Activated naive CD4-positive, alpha-beta T cell treated with anti-CD3 and anti-CD28 coated beads, Interleukin-2, amount 10 ng/mL, durations not matched to agents 7 days and 5 days (primary cell): ENCODE results near the gene KDM5B.
"Not testable (repeated sequence)": the region's sequence is repeated elsewhere in the genome, so short reads cannot be mapped to it uniquely, and the experiment has no call there.

Source experiments
- CTCF ChIA-PET: fragments of 350-600 bp; sonication (Branson Sonifier 250); formaldehyde crosslinking; loops from one replicate; lab custom pipeline; 2021; ENCODE audit warnings: antibody characterized with exemption; lab: Charles Lee
- DNase-seq: peaks from one replicate; pipeline ENCODE4 v3.0.0-alpha.2; 2020
- H3K27ac Mint-ChIP-seq: one replicate; pipeline ENCODE4 v1.8.0; 2021; ENCODE audit warnings: mild to moderate bottlenecking, moderate library complexity, mixed read lengths
- H3K27me3 Mint-ChIP-seq: one replicate; pipeline ENCODE4 v1.8.0; 2021; ENCODE audit warnings: mild to moderate bottlenecking, mixed read lengths
- H3K36me3 Mint-ChIP-seq: one replicate; pipeline ENCODE4 v1.8.0; 2021; ENCODE audit warnings: mixed read lengths
- H3K4me1 Mint-ChIP-seq: one replicate; pipeline ENCODE4 v1.8.0; 2021; ENCODE audit warnings: mixed read lengths
- H3K4me3 Mint-ChIP-seq: one replicate; pipeline ENCODE4 v1.8.0; 2021; ENCODE audit warnings: mild to moderate bottlenecking, moderate library complexity, mixed read lengths
- H3K9me3 Mint-ChIP-seq: one replicate; pipeline ENCODE4 v1.8.0; 2021; ENCODE audit warnings: mixed read lengths

The KDM5B gene

GRCh38 chr1:202835548-202836072, 27.4 kb upstream of the KDM5B start:
- no peaks in the 10 kb centered on the region for H3K36me3 Mint-ChIP-seq
- CTCF ChIA-PET = interaction anchor here (0.7 to 2.3 kb wide), 3 partner anchors 12 to 32 kb away, joined by 3 to 11 read pairs (median 3); no protein-coding TSS in a partner anchor
- H3K27ac Mint-ChIP-seq = peak overlapping the region; percentile 11
- H3K27me3 Mint-ChIP-seq = peaks cover 10% of the 10 kb centered on the region
- H3K4me3 Mint-ChIP-seq = peak overlapping the region; percentile 38
- H3K4me1 Mint-ChIP-seq = peaks cover 60% of the 10 kb centered on the region
- H3K9me3 Mint-ChIP-seq = no peaks in the 10 kb centered on the region
- DNase-seq = peak; percentile 56

DNA sequence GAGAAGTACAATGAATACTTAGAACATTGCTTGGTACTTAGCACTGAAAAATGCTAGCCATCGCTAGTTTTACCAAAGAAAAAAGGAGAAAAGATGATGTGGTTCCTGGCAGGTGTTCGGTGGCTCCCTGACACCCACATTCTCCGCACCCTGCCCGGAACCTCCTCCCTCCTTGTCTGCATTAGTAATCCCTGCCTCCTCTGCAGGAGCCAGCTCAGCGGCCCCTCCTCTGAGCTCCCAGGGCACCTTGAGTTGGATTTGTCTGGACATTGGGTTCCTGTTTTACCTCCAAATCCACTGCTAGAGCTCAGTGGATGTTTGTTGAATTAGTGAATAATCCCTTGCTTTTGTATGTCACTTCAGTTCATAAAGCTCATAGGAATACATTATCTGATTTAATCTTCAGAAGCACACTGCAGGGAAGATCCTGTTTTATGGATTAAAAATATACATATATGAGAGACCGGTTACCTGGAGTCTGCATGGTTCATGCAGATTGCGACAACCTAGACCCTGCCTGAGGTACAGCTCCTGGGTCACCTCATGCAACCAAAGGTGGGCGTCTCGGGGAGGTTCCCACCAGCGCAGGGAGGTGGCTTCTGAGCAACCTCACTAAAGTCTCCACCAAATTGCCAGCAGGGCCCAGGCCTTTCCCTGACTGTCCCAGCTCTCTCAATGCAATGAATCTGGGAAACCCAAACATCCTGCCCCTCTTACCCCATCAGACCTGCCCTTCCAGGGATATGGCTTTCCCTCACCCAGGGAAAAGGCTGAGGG, 26.7 kb upstream of the KDM5B start:
- peaks cover 10% of the 10 kb centered on the region for H3K27me3 Mint-ChIP-seq
- no peaks in the 10 kb centered on the region for H3K9me3 Mint-ChIP-seq
- no peak for DNase-seq
- peak overlapping the region; percentile 37 for H3K27ac Mint-ChIP-seq
- peaks cover 60% of the 10 kb centered on the region for H3K4me1 Mint-ChIP-seq
- H3K36me3 Mint-ChIP-seq = no peaks in the 10 kb centered on the region
- CTCF ChIA-PET = interaction anchor here (0.7 kb wide), 1 partner anchor 13 kb away, joined by 3 read pairs; no protein-coding TSS in a partner anchor
- no peak overlapping the region for H3K4me3 Mint-ChIP-seq

- no peak for DNase-seq
- H3K36me3 Mint-ChIP-seq = no peaks in the 10 kb centered on the region
- no peak overlapping the region for H3K4me3 Mint-ChIP-seq
- no peak overlapping the region for H3K27ac Mint-ChIP-seq
- peaks cover 9% of the 10 kb centered on the region for H3K27me3 Mint-ChIP-seq
- CTCF ChIA-PET = no interaction called here
- H3K9me3 Mint-ChIP-seq = no peaks in the 10 kb centered on the region
- peaks cover 47% of the 10 kb centered on the region for H3K4me1 Mint-ChIP-seq
These were observed 23.7 kb upstream of the KDM5B start for GRCh38 chr1:202831906-202832305.

GRCh38 chr1:202829223-202829622, 21.0 kb upstream of the KDM5B start:
- peaks cover 24% of the 10 kb centered on the region for H3K27me3 Mint-ChIP-seq
- H3K4me1 Mint-ChIP-seq = peaks cover 21% of the 10 kb centered on the region
- DNase-seq, CTCF ChIA-PET, H3K4me3 Mint-ChIP-seq, H3K27ac Mint-ChIP-seq, H3K36me3 Mint-ChIP-seq, H3K9me3 Mint-ChIP-seq: not testable (repeated sequence)

- DNase-seq = no peak
- CTCF ChIA-PET = interaction anchor here (0.5 kb wide), 1 partner anchor 47 kb away, joined by 3 read pairs; no protein-coding TSS in a partner anchor
- H3K4me1 Mint-ChIP-seq = no peaks in the 10 kb centered on the region
- no peaks in the 10 kb centered on the region for H3K9me3 Mint-ChIP-seq
- H3K4me3 Mint-ChIP-seq = no peak overlapping the region
- H3K27me3 Mint-ChIP-seq = peaks cover 48% of the 10 kb centered on the region
- no peaks in the 10 kb centered on the region for H3K36me3 Mint-ChIP-seq
- no peak overlapping the region for H3K27ac Mint-ChIP-seq
These were observed 17.5 kb upstream of the KDM5B start for GRCh38 chr1:202825748-202826147.

DNA sequence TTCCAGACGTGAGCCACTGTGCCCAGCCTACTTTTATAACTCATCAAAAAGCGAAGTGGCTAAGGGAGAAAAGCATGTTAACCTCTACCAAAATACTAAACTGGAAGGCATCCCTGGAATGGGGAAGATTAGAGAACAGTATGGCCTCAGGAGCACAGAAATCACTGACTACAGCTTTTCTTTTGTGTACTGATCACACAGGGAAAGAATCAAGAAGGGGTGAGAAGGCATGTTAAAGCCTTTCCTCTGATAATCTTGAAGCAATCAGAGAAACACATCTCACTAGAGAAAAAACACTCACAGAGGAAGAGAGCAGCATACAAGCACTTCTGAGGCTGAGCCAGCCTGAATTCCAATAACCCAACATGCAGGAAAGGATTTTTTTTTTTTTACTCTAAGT, 13.2 kb upstream of the KDM5B start:
- Mint-ChIP-seq H3K36me3 (no peaks in the 10 kb centered on the region), H3K4me3 (no peak overlapping the region), H3K4me1 (no peaks in the 10 kb centered on the region), H3K27me3 (peaks cover 79% of the 10 kb centered on the region), H3K27ac (no peak overlapping the region), H3K9me3 (no peaks in the 10 kb centered on the region)
- no peak for DNase-seq
- CTCF ChIA-PET = interaction anchor here (0.7 kb wide), 1 partner anchor 395 kb away, joined by 3 read pairs; no protein-coding TSS in a partner anchor

- CTCF ChIA-PET = no interaction called here
- Mint-ChIP-seq H3K4me1 (no peaks in the 10 kb centered on the region), H3K36me3 (no peaks in the 10 kb centered on the region), H3K4me3 (no peak overlapping the region), H3K9me3 (no peaks in the 10 kb centered on the region), H3K27me3 (peaks cover 79% of the 10 kb centered on the region), H3K27ac (no peak overlapping the region)
- DNase-seq = no peak
These were observed 10.6 kb upstream of the KDM5B start for GRCh38 chr1:202818819-202819218.

DNA sequence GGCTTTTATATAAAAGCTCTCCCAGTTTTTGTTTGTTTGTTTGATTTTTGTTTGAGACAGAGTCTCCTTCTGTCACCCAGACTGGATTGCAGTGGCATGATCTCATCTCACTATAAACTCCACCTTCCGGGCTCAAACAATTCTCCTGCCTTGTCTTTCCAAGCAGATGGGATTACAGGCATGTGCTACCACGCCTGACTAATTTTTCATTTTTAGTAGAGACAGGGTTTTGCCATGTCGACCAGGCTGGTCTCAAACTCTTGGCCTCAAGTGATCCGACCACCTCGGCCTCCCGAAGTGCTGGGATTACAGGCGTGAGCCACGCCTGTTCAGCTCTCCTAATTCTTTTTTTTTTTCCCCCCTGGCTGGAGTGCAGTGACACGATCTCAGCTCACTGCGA, 6.9 kb upstream of the KDM5B start:
- Mint-ChIP-seq H3K4me3 (no peak overlapping the region), H3K9me3 (no peaks in the 10 kb centered on the region), H3K27me3 (peaks cover 82% of the 10 kb centered on the region), H3K36me3 (no peaks in the 10 kb centered on the region), H3K4me1 (peaks cover 17% of the 10 kb centered on the region), H3K27ac (no peak overlapping the region)
- DNase-seq = no peak
- CTCF ChIA-PET = no interaction called here

DNA sequence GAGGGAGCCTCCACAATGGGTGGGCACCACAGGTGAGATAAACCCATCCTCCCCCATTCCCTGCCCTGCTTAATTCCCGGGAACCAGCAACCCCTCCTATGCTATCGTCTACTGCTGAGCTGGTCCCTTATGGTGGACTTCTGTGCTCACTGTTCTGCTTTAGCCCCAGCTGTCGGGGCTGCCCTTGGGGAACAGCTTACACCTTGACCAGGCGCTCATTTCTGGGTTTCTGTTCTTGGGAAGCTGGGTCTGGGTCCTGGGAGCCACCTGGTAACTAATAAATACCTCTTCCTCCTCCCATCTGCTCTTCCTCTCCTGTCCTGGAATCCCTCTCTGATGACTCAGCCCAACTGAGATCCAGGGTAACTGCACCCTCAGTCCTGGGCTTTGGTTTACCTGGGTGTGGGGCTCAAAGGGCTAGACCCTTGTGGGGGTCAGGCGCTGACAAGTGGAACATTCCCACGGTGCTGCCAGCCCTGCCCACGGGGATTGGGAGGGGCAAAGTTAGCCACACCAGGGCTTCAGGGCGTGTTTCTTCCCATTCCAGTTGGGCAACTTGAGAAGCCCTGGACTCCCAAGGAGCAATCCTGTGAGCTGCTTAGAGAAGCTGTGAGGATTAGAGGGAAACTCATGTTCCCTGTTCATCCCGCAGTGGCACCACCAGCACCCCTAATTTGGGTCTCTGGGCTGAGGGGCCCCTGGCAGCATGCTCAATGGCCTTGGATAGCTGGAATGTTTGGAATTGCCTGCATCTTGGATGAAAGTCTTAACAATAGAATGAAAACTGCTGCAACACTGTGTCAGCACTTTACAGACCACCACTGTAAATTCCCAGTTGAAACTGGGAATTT, 4.2 kb upstream of the KDM5B start:
- H3K4me1 Mint-ChIP-seq = peaks cover 32% of the 10 kb centered on the region
- CTCF ChIA-PET = interaction anchor here (1.1 to 1.2 kb wide), 2 partner anchors 27 to 51 kb away, joined by 3 to 4 read pairs; no protein-coding TSS in a partner anchor
- H3K36me3 Mint-ChIP-seq = no peaks in the 10 kb centered on the region
- peaks cover 60% of the 10 kb centered on the region for H3K27me3 Mint-ChIP-seq
- H3K9me3 Mint-ChIP-seq = no peaks in the 10 kb centered on the region
- DNase-seq = no peak
- no peak overlapping the region for H3K27ac Mint-ChIP-seq
- H3K4me3 Mint-ChIP-seq = peak overlapping the region; percentile 39

DNA sequence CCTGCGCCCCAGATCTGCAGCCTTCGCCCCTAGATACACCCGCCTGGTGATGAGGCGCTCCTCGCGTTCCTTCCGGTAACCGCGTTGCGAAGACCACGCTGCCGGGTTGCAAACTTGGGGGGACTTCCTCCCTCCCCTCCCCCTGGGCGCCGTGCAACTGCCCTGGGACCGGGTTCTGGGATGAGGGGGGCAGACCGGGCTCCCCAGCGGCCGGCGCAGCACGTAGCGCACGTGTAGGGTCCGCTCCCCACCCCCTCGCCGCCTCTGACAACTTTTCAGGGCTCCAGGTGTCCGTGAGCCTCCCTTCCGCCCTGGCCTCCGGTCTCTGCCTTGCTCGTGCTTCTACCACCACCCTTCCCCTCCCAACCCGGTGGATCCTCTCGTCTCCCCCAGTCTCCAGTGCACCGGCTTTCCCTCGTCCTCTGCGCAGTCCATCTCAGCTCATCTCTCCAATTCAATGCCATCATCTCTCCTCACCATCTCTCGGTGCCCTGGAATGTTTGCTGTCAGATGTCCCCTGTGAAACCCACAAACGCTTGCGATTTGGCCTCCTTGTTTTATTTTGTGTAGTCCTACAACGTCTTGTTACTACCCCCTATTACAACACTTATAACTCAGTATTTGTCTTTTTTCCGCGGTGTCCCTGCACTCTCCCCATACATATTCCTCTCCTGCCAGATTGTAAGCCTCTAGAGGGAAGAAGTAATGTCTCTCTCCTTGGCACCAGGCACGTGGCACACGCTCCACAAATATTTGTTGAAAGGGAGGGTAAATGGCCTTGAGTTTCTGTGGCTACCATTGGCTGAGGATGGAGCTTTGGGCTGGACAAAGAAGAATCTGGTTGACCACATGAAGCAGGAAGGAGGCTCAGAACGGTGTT, 3.3 kb upstream of the KDM5B start:
- CTCF ChIA-PET = no interaction called here
- Mint-ChIP-seq H3K36me3 (no peaks in the 10 kb centered on the region), H3K27ac (peak overlapping the region; percentile 89), H3K9me3 (no peaks in the 10 kb centered on the region), H3K4me1 (peaks cover 33% of the 10 kb centered on the region), H3K27me3 (peaks cover 55% of the 10 kb centered on the region), H3K4me3 (peak overlapping the region; percentile 80)
- peak; percentile 71 for DNase-seq

DNA sequence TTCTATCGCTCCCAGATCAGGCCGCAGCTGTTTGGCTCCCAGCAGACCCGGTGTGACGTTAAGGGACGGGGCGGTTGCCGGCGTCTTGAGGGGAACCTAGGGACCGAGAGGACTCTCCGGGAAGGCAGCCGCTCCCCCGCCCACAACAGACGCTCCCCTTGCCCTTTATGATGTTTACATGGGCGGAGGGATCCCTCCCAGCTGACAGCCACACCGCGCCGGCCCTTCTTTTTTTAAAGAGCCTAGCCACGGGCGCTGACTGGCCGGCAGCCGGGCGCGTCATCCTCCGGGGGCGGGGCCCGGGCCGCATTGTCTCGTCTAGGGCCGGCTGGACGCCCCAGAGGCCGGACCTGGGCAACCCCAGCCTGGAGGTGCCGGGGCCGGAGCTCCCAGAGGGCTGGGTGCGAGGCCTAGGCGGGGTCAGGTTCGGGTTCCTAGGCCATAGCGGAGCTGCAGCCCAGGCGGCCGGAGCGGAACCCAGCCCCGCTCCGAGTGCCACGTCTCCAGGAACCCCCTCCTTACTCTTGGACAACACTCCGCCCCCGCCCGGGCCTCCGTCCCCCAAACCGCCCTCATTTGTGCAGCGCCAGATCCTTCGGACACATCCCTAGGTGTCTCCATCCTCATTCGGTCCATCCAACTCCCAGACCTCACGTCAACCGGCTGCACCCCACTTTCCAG, 2.5 kb upstream of the KDM5B start, which contains the start of gene PCAT6:
TSS of gene PCAT6 (plus strand) at position 340 of the 681 bp plus-strand sequence.
- CTCF ChIA-PET = no interaction called here
- Mint-ChIP-seq H3K36me3 (no peaks in the 10 kb centered on the region), H3K4me1 (peaks cover 41% of the 10 kb centered on the region)

GRCh38 chr1:202810193-202810614, 2.0 kb upstream of the KDM5B start:
- Mint-ChIP-seq H3K9me3 (no peaks in the 10 kb centered on the region), H3K4me1 (peaks cover 46% of the 10 kb centered on the region)

More for the DNA sequence above, 2.5 kb upstream of the KDM5B start, which contains the start of gene PCAT6:
- H3K4me3 Mint-ChIP-seq = peak within 1 kb of the TSS; percentile 80
- no peaks in the 10 kb centered on the region for H3K9me3 Mint-ChIP-seq
- peak; percentile 94 for DNase-seq
- peaks cover 52% of the 10 kb centered on the region for H3K27me3 Mint-ChIP-seq
- peak within 1 kb of the TSS; percentile 89 for H3K27ac Mint-ChIP-seq

More at GRCh38 chr1:202810193-202810614, 2.0 kb upstream of the KDM5B start:
- H3K36me3 Mint-ChIP-seq = no peaks in the 10 kb centered on the region
- peak overlapping the region; percentile 49 for H3K27ac Mint-ChIP-seq
- H3K4me3 Mint-ChIP-seq = peak overlapping the region; percentile 80
- no peak for DNase-seq
- CTCF ChIA-PET = interaction anchor here (0.8 kb wide), 1 partner anchor 158 kb away, joined by 3 read pairs; no protein-coding TSS in a partner anchor
- H3K27me3 Mint-ChIP-seq = peaks cover 46% of the 10 kb centered on the region
